Activated B cell treated with CpG ODN at 0.5 μM for 24 hours (primary cell): ENCODE results near the gene ATMIN. TPM values are rescaled to one million over a fixed set of nuclear protein-coding genes. Genes with fewer than 3 reads are reported as not detected.

ENCODE experiments used
- ATAC-seq: fragments of 200-7000 bp; cut with Tn5 transposase; one replicate; pipeline ENCODE4 v1.10.0; 2021; ENCODE audit warnings: low read depth, mild to moderate bottlenecking, moderate library complexity
- CTCF ChIA-PET: fragments of 350-600 bp; sonication (Branson Sonifier 250); formaldehyde crosslinking; loops from one replicate; lab custom pipeline; 2021; ENCODE audit warnings: antibody characterized with exemption; lab: Charles Lee
- POLR2A ChIA-PET: fragments of 350-600 bp; sonication (Branson Sonifier 250); formaldehyde crosslinking; loops from one replicate; lab custom pipeline; 2021; ENCODE audit warnings: antibody characterized with exemption; lab: Charles Lee
- DNase-seq: peaks from one replicate; pipeline ENCODE4 v3.0.0; 2022
- H3K27ac Mint-ChIP-seq: one replicate; pipeline ENCODE4 v1.8.0; 2020; ENCODE audit warnings: mixed read lengths
- H3K27me3 Mint-ChIP-seq: one replicate; pipeline ENCODE4 v1.8.0; 2021; ENCODE audit warnings: mixed read lengths
- H3K36me3 Mint-ChIP-seq: one replicate; pipeline ENCODE4 v1.8.0; 2021; ENCODE audit warnings: low read depth, mixed read lengths
- H3K4me1 Mint-ChIP-seq: one replicate; pipeline ENCODE4 v1.8.0; 2021; ENCODE audit warnings: mixed read lengths
- H3K4me3 Mint-ChIP-seq: one replicate; pipeline ENCODE4 v1.8.0; 2020; ENCODE audit warnings: mild to moderate bottlenecking, mixed read lengths
- H3K9me3 Mint-ChIP-seq: one replicate; pipeline ENCODE4 v1.8.0; 2020; ENCODE audit warnings: mixed read lengths
- CTCF ChIP-seq: fragments of 200-600 bp; IDR thresholded peaks from one replicate; pipeline ENCODE4 v1.8.0; 2022; ENCODE audit warnings: antibody characterized with exemption, mild to moderate bottlenecking
- intact Hi-C: fragments of 100-400 bp; cut with micrococcal nuclease; formaldehyde crosslinking; loops from one replicate; pipeline ENCODE4 v1.15.1; 2024
- total RNA-seq: library from RNA; stranded (reverse); gene quantifications from 2 replicates; pipeline ENCODE4 v1.2.3, GENCODE V29; 2022

Gene ATMIN, protein sequence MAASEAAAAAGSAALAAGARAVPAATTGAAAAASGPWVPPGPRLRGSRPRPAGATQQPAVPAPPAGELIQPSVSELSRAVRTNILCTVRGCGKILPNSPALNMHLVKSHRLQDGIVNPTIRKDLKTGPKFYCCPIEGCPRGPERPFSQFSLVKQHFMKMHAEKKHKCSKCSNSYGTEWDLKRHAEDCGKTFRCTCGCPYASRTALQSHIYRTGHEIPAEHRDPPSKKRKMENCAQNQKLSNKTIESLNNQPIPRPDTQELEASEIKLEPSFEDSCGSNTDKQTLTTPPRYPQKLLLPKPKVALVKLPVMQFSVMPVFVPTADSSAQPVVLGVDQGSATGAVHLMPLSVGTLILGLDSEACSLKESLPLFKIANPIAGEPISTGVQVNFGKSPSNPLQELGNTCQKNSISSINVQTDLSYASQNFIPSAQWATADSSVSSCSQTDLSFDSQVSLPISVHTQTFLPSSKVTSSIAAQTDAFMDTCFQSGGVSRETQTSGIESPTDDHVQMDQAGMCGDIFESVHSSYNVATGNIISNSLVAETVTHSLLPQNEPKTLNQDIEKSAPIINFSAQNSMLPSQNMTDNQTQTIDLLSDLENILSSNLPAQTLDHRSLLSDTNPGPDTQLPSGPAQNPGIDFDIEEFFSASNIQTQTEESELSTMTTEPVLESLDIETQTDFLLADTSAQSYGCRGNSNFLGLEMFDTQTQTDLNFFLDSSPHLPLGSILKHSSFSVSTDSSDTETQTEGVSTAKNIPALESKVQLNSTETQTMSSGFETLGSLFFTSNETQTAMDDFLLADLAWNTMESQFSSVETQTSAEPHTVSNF
- total RNA-seq, result 30.6 and 31.0 TPM in 2 replicates

GRCh38 chr16:81035398-81035974, at the start of gene ATMIN:
TSS of gene ATMIN (plus strand) at chr16:81035842. CDS start at chr16:81035871, 29 bp downstream.
- ChIA-PET CTCF (interaction anchor here (0.6 to 3.5 kb wide), 23 partner anchors 10 to 702 kb away, joined by 3 to 51 read pairs (median 4); partner anchors contain the start of genes C16orf46, CENPN, CMC2 and GAN), POLR2A (interaction anchor here (1.0 to 2.9 kb wide), 4 partner anchors 25 to 42 kb away, joined by 3 to 19 read pairs (median 6); partner anchors contain the start of genes C16orf46, CENPN and CMC2)
- Mint-ChIP-seq H3K9me3 (no peaks in the 10 kb centered on the region), H3K36me3 (peaks cover 14% of the 10 kb centered on the region), H3K27me3 (no peaks in the 10 kb centered on the region), H3K4me3 (peak within 1 kb of the TSS; percentile 79), H3K27ac (peak within 1 kb of the TSS; percentile 30), H3K4me1 (peaks cover 22% of the 10 kb centered on the region)
- peak; percentile 92 for DNase-seq
- TF ChIP-seq CTCF, result peak; percentile 90
- peak; percentile 97 for ATAC-seq
- intact Hi-C loops, result loop anchor here (1.0 to 10.0 kb wide), 5 partner anchors 28 to 703 kb away; partner anchors contain the start of genes CENPN, GAN and GCSH

DNA sequence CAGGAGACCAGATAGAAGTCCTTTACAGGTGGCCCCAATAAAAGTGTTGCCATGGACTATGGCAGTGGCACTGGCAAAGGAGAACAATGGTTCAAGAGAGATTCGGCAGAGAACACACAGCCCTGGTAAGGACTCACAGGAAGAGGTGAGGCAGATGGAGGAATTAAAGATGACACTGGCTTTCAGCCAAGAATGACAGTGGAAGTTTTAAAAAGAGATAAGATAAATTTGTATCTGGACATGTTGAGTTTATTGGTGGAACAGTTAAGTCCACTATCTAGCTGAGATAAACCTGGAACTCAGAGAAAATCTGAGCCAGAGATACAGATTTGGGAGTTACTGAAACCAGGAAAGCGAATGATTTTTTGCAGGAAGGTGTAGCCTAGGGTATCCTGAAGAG, 49.1 kb upstream of the ATMIN start:
- TF ChIP-seq CTCF, result no peak
- Mint-ChIP-seq H3K27ac (no peak overlapping the region), H3K36me3 (peaks cover 32% of the 10 kb centered on the region), H3K27me3 (no peaks in the 10 kb centered on the region), H3K4me1 (no peaks in the 10 kb centered on the region), H3K4me3 (no peak overlapping the region), H3K9me3 (no peaks in the 10 kb centered on the region)
- ChIA-PET CTCF (no interaction called here), POLR2A (no interaction called here)
- DNase-seq (no peak), ATAC-seq (no peak)
- intact Hi-C loops, result no loop called here

GRCh38 chr16:80988756-80989155, 46.9 kb upstream of the ATMIN start:
- no peak overlapping the region for H3K4me3 Mint-ChIP-seq
- no peak overlapping the region for H3K27ac Mint-ChIP-seq
- H3K9me3 Mint-ChIP-seq, result no peaks in the 10 kb centered on the region
- no peaks in the 10 kb centered on the region for H3K27me3 Mint-ChIP-seq
- ATAC-seq (no peak), DNase-seq (no peak)
- no peak for TF ChIP-seq CTCF
- intact Hi-C loops, result no loop called here
- POLR2A ChIA-PET, result no interaction called here
- CTCF ChIA-PET, result no interaction called here
- H3K36me3 Mint-ChIP-seq, result peaks cover 35% of the 10 kb centered on the region
- peaks cover 2% of the 10 kb centered on the region for H3K4me1 Mint-ChIP-seq

DNA sequence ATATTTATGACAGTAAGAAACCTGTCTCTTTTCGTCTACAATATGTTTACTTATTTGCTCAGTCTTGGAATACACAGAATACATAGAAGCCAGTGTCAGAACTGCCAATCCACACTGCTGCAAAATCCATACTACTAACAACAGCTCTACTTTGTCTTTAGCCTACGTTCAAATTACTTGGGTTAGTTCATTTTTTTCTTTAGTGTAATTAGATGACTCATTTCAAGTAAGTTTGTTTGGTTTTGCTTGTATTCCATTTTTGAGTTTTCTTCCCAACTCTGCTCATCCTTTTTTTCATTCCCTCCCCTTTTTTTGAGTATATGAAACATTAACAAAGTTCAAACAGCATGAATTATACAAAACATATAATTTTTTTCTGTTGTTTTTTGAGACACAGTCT, 45.8 kb upstream of the ATMIN start:
- no peak for ATAC-seq
- DNase-seq, result no peak
- POLR2A ChIA-PET, result no interaction called here
- H3K36me3 Mint-ChIP-seq, result peaks cover 36% of the 10 kb centered on the region
- peaks cover 4% of the 10 kb centered on the region for H3K4me1 Mint-ChIP-seq
- H3K4me3 Mint-ChIP-seq, result no peak overlapping the region
- no peak overlapping the region for H3K27ac Mint-ChIP-seq
- H3K27me3 Mint-ChIP-seq, result no peaks in the 10 kb centered on the region
- no peaks in the 10 kb centered on the region for H3K9me3 Mint-ChIP-seq
- intact Hi-C loops, result no loop called here
- no peak for TF ChIP-seq CTCF
- CTCF ChIA-PET, result no interaction called here
